IPS-15b (cell line): Measurements from ENCODE around the gene OR14J1.
"Not testable (repeated sequence)": the region's sequence is repeated elsewhere in the genome, so short reads cannot be mapped to it uniquely, and the experiment has no call there.

Experiments used
- H3K27me3 ChIP-seq: one replicate; pipeline ENCODE4 v1.6.1; 2013; ENCODE audit warnings: low read length; ENCODE audit not compliant: control insufficient read depth, insufficient read depth
- H3K36me3 ChIP-seq: one replicate; pipeline ENCODE4 v1.6.1; 2013; ENCODE audit warnings: low read length; ENCODE audit not compliant: control insufficient read depth, insufficient read depth
- H3K4me1 ChIP-seq: one replicate; pipeline ENCODE4 v1.6.1; 2013; ENCODE audit warnings: mild to moderate bottlenecking, low read length; ENCODE audit not compliant: control insufficient read depth, insufficient read depth
- H3K4me3 ChIP-seq: one replicate; pipeline ENCODE4 v1.5.1; 2013; ENCODE audit warnings: low read depth, low read length
- H3K9ac ChIP-seq: one replicate; pipeline ENCODE4 v1.6.1; 2013; ENCODE audit warnings: low read depth, mild to moderate bottlenecking, low read length
- H3K9me3 ChIP-seq: one replicate; pipeline ENCODE4 v1.6.1; 2013; ENCODE audit warnings: mild to moderate bottlenecking, low read length; ENCODE audit not compliant: control insufficient read depth, insufficient read depth

OR14J1 gene

GRCh38 chr6:29345380-29345779, 43.9 kb downstream of the OR14J1 start:
- H3K27me3 ChIP-seq: no peaks in the 10 kb centered on the region
- no peak overlapping the region for H3K9ac ChIP-seq
- no peak overlapping the region for H3K4me3 ChIP-seq
- no peaks in the 10 kb centered on the region for H3K4me1 ChIP-seq
- no peaks in the 10 kb centered on the region for H3K36me3 ChIP-seq
- H3K9me3 ChIP-seq: no peaks in the 10 kb centered on the region

GRCh38 chr6:29349348-29349747, 47.8 kb downstream of the OR14J1 start:
- not testable (repeated sequence) for H3K27me3 ChIP-seq, H3K9me3 ChIP-seq, H3K4me1 ChIP-seq, H3K9ac ChIP-seq, H3K4me3 ChIP-seq, H3K36me3 ChIP-seq

- Histone ChIP-seq H3K9ac (no peak overlapping the region), H3K9me3 (no peaks in the 10 kb centered on the region), H3K36me3 (no peaks in the 10 kb centered on the region), H3K4me3 (no peak overlapping the region), H3K27me3 (no peaks in the 10 kb centered on the region), H3K4me1 (no peaks in the 10 kb centered on the region)
Measured at GRCh38 chr6:29354980-29355379, 53.5 kb downstream of the OR14J1 start.

- Histone ChIP-seq H3K9ac (no peak overlapping the region), H3K4me1 (no peaks in the 10 kb centered on the region), H3K4me3 (no peak overlapping the region), H3K27me3 (no peaks in the 10 kb centered on the region), H3K36me3 (no peaks in the 10 kb centered on the region), H3K9me3 (no peaks in the 10 kb centered on the region)
Measured at GRCh38 chr6:29355603-29356002, 54.1 kb downstream of the OR14J1 start.
